Measurements from ENCODE around the gene TRMO. TPM values are rescaled to one million over a fixed set of nuclear protein-coding genes. Genes with fewer than 3 reads are reported as not detected.

TRMO gene
- total and polyA plus RNA-seq, 2 of the 8 experiments (the other 6 are each of a cell fraction or from before 2014, with no cell fraction given): 4.6 to 5.6 TPM

GRCh38 chr9:97859346-97859745 lies 63.0 kb downstream of the TRMO start:
- Histone ChIP-seq H4K8ac (ENCODE audit: extremely low read depth, insufficient read depth, low read length) (no peak overlapping the region), H3K4ac (replicated peaks; ENCODE audit: insufficient read length, low read depth, low read length) (no peak overlapping the region), H3K27me3 (replicated peaks in 1 of 4; ENCODE audit: control insufficient read depth in 3 of 4, extremely low read depth in 1 of 4, insufficient read depth in 3 of 4, low read length in 3 of 4) (peaks cover 65 to 83% (median 80%) of the 10 kb centered on the region in 4 experiments), H3K4me3 (ENCODE audit: extremely low read depth in 1 of 4, insufficient read depth in 2 of 4, low read depth in 3 of 4, low read length in 4 of 4) (no peak overlapping the region), H3K23me2 (ENCODE audit: low read depth, low read length) (no peaks in the 10 kb centered on the region), H4K5ac (ENCODE audit: insufficient read length, low read depth, low read length) (no peak overlapping the region), H3K79me1 (ENCODE audit: low read depth, low read length) (no peaks in the 10 kb centered on the region), H3K56ac (replicated peaks; ENCODE audit: insufficient read length, low read depth, low read length) (no peak overlapping the region), H4K91ac (replicated peaks; ENCODE audit: insufficient read length, low read length) (no peak overlapping the region), H3K23ac (ENCODE audit: insufficient read length) (no peak overlapping the region), H3K18ac (ENCODE audit: extremely low read depth, low read length) (no peak overlapping the region), H2BK20ac (ENCODE audit: low read length) (no peak overlapping the region), H2BK15ac (ENCODE audit: low read length) (no peak overlapping the region), H3K27ac (ENCODE audit: low read depth, low read length) (no peak overlapping the region), H3K4me1 (replicated peaks in 1 of 4; ENCODE audit: control insufficient read depth in 3 of 4, insufficient read depth in 4 of 4, low read length in 3 of 4) (peaks cover 5 to 22% (median 16%) of the 10 kb centered on the region in 4 experiments), H2AFZ (ENCODE audit: low read length) (no peak overlapping the region), H2BK12ac (ENCODE audit: low read depth, low read length) (no peak overlapping the region), H3K9me3 (ENCODE audit: insufficient read depth in 2 of 2, low read depth in 1 of 2, low read length in 1 of 2) (no peaks in the 10 kb centered on the region), H3K4me2 (ENCODE audit: insufficient read depth in 1 of 2, low read depth in 2 of 2, low read length in 2 of 2) (no peak overlapping the region), H2BK120ac (replicated peaks; ENCODE audit: low read depth, low read length) (no peak overlapping the region), H2AK5ac (ENCODE audit: low read depth, low read length) (no peak overlapping the region), H2BK5ac (ENCODE audit: low read depth, low read length) (no peak overlapping the region), H4K20me1 (replicated peaks in 1 of 2; ENCODE audit: control insufficient read depth in 1 of 2, insufficient read depth in 2 of 2, low read length in 2 of 2) (peaks cover 11 to 27% of the 10 kb centered on the region in 2 experiments), H3K14ac (ENCODE audit: insufficient read length) (no peak overlapping the region), H3K9ac (replicated peaks in 1 of 4; ENCODE audit: extremely low read depth in 1 of 4, low read depth in 3 of 4, low read length in 3 of 4) (no peak overlapping the region), H3K36me3 (ENCODE audit: control insufficient read depth in 2 of 4, insufficient read depth in 4 of 4, low read length in 3 of 4) (peaks cover 0 to 9% (median 0%) of the 10 kb centered on the region in 4 experiments; a peak in 1 of 8 replicates), H3K79me2 (ENCODE audit: control insufficient read depth in 1 of 2, insufficient read depth in 2 of 2, low read length in 2 of 2) (no peaks in the 10 kb centered on the region)
- FAIRE-seq (no peak), DNase-seq (ENCODE audit: low read depth in 1 of 2, low spot score in 2 of 2) (no peak)
- POLR2A ChIA-PET (ENCODE audit: partially characterized antibody): no interaction called here
- 67% methylated on average over 2 of the region's 2 CpGs; no CpG with 5 or more reads in 1 of the 2 experiments for WGBS, 2 experiments (ENCODE audit: extremely low coverage in 1 of 2, insufficient coverage in 1 of 2, insufficient read length in 1 of 2, insufficient replicate concordance in 2 of 2, low coverage in 1 of 2, low lambda C conversion rate in 2 of 2, missing lambda C conversion rate in 1 of 2)
- CTCF ChIA-PET (ENCODE audit: partially characterized antibody): interaction anchor here (0.5 to 2.9 kb wide), 10 partner anchors 11 to 329 kb away, joined by 3 to 23 read pairs (median 4); no protein-coding TSS in a partner anchor
- TF ChIP-seq SP1 (IDR thresholded peaks at IDR 0.05; ENCODE audit: low read depth, low read length): no peak
- TF ChIP-seq SIX5 (IDR thresholded peaks at IDR 0.05; ENCODE audit: low read depth, low read length): no peak
- no peak for TF ChIP-seq MAFK (IDR thresholded peaks at IDR 0.05; ENCODE audit: low read depth, low read length)
- TF ChIP-seq CEBPB (IDR thresholded peaks at IDR 0.05; ENCODE audit: low read depth, low read length): no peak
- no peak for TF ChIP-seq SP4 (IDR thresholded peaks at IDR 0.05; ENCODE audit: low read length)
- TF ChIP-seq RAD21 (IDR thresholded peaks at IDR 0.05 in 1 of 2, conservative IDR thresholded peaks at IDR 0.05 in 1 of 2; ENCODE audit: low read depth in 2 of 2, low read length in 2 of 2): no peak
- TF ChIP-seq RFX5 (IDR thresholded peaks at IDR 0.05; ENCODE audit: borderline replicate concordance, low read depth, low read length): no peak
- TF ChIP-seq E2F6 (IDR thresholded peaks at IDR 0.05): no peak
- no peak for TF ChIP-seq FOSL1 (IDR thresholded peaks at IDR 0.05; ENCODE audit: insufficient read depth, low read depth, low read length)
- no peak for TF ChIP-seq NANOG (IDR thresholded peaks at IDR 0.05; ENCODE audit: insufficient read depth, low read depth, low read length, poor library complexity, severe bottlenecking)
- no peak for TF ChIP-seq EGR1 (IDR thresholded peaks at IDR 0.05; ENCODE audit: borderline replicate concordance, low read depth, low read length)
- TF ChIP-seq ASH2L (IDR thresholded peaks at IDR 0.05; ENCODE audit: low read length): no peak

Data from H1 (cell line).